Hindlimb muscle (tissue), 1 donor: ENCODE data around the gene SLC2A10. TPM values are rescaled to one million over a fixed set of nuclear protein-coding genes. Genes with fewer than 3 reads are reported as not detected.

ENCODE experiments used
- DNase-seq: peaks from one replicate; pipeline ENCODE4 v3.0.0-alpha.2; 2013
- polyA plus RNA-seq: library from polyadenylated mRNA; unstranded; fragments of 120-200 nt; gene quantifications from one replicate; pipeline ENCODE4 v1.2.1, GENCODE V29; 2013; ENCODE audit not compliant: insufficient read length

The SLC2A10 gene
- polyA plus RNA-seq, 1 donor, result 16.6 TPM

DNA sequence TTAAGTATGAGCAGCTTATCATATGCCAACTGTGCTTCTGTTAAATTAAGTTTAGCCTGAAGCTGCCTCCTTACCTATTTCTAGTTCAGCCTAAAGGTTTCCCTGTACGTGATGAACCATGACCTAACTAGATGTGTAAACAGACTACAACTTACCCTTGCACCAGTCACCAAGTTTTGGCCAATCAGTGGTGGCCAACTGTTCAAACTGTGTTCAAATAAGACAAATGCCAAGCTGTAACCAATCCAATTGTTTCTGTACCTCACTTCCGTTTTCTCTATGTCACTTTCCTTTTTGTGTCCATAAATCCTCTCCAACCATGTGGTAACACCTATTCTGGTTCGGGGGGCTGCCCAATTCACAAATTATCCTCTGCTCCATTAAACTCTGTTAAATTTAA lies 6.0 kb upstream of the SLC2A10 start:
- DNase-seq, result no peak

DNA sequence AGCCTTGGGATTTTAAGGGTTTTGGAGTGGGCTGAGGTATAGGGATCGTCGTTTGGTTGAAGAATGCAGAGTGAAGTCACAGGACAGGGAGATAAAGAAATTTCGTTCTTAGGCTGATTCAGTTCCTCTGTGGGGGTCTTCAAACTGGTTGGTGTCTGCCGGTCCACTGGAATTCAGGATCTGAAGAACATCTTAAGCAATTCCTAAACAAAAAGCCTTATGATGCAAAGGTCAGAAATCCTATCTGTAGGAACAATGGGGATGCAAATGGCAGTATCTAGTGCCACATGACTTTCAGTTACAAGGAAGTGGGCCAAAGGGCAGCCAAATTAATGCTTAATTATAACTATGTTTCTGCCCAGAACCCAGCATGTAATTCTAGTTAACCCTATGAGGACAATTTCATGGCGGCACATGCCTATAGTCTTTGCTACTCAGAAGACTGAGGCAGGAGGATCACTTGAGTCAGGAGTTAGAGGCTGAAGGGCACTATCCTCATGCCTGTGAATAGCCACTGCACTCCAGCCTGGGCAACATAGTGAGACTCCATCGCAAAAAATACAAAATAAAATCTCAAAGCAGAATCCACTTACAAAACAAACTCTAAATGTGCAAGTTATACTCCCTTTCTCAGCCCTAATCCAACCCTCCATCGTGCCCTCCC lies 4.6 kb upstream of the SLC2A10 start:
- no peak for DNase-seq

GRCh38 chr20:46705378-46705729 lies 4.1 kb upstream of the SLC2A10 start:
- DNase-seq, result no peak

- DNase-seq, result no peak
These were observed 3.2 kb upstream of the SLC2A10 start for GRCh38 chr20:46706242-46706641.

DNA sequence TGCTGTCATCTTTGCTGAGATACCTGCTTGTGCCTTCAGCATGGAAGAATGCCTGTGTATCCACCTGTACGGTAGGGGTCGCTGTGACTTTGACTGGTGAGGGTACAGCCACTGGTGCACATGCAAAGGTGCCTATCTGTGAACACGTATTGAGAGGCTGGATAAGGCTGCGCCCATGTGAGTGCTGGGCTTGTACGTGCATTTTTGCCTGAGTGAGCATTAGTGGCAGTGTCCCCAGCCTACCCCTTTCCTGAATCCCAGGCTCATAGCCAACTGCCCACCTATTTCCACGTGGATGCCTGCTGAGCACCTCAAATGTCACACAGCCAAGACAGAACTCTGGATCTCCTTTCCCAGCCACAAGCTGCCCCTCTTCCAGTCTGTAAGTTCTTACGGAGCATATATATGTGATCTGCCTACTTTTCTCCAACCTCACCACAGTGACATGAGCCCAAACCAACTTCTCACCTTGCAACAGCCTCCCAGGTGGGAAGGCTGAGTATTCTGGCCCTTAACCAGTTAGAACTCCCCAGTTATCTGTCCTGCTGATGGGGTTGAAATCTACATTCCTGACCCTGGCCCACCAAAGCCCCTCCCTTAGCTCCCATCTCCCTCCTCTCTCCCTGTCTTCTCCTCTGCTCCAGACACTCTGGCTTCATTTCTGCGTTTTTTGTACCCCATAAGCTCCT lies 1.1 kb upstream of the SLC2A10 start:
- no peak for DNase-seq

DNA sequence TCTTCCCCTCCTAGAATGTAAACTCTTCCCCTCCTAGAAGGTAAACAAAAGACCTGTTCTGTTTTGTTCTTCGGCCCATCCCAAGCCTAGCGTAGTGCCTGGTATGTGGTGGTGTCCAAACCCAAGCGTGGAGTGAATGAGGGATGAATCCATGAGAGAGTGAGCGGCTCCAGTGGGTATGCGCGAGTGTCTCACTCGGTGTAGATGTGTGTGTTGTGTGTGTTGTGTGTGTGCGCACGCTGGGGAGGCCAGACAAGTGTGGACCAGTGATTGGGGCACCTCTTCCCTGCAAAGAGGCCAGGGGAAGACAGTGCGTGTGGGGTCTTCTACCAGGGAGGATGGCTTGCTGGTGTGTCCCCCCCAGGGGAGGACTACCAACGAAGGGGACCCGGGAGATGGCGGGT lies 392 bp upstream of the SLC2A10 start:
- no peak for DNase-seq

- DNase-seq, result no peak
These were observed 884 bp downstream of the SLC2A10 start for GRCh38 chr20:46710153-46710913.

DNA sequence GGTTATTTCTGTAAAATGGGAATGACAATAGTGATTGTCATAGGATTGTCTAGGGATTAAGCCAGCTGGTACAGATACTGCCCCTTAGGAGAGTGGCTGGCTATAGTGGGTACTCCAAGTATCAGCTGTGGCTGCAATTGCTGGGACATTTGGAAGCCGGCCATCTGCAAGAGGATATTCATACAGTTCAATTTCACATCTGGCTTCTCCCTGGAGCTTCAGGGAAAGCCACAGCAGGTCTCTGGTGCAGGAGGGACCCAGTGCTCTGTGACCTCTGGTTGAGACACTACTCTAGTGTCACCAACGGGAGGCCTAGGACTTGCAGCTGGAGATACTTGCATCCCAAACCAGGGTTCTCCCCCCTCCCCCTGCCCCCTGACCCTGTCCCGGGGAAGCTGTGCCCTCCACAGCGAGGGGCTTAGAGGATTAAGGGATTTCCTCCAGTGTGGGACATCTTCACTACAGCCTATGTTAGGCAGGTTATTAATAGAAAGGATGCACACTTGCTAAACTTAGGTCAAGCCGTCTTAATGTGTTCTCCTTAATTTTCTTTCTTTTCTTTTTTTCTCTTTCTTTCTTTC lies 2.7 kb downstream of the SLC2A10 start:
- DNase-seq, result no peak

- DNase-seq, result no peak
These were observed 4.7 kb downstream of the SLC2A10 start for GRCh38 chr20:46713957-46714834.

- no peak for DNase-seq
These were observed 5.9 kb downstream of the SLC2A10 start for GRCh38 chr20:46715292-46715756.

- DNase-seq, result no peak
These were observed 8.5 kb downstream of the SLC2A10 start for GRCh38 chr20:46717818-46718541.

- no peak for DNase-seq
These were observed 10.6 kb downstream of the SLC2A10 start for GRCh38 chr20:46720019-46720418.

DNA sequence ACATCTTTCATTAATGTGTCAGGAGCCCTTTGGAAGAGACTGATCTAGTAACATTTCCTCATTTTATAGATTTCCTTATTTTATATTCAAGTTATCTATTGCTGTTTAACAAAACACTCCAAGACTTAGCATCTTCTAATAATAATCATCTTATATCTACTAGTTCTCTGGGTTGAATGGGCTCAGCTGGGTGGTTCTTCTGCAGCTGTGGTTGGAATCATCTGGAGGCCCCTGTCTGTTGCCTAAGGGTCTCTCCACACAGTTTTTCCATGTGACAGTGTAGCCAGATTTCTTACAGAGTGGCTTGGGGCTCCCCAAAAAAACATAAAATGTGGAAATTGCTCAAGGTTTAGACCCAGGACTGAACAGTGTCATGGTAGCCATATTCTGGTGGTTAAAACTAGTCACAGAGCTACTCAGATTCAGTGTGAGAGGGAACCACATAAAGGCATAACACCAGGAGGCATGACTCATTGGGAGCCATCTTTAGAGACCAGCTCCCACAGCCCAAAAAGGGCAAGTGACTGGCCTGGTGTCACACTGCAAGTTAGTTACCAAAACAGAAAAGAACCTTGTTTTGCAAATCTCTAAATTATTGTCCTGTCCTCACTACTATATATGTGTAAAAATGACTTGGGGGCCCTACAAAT lies 11.5 kb downstream of the SLC2A10 start:
- no peak for DNase-seq

DNA sequence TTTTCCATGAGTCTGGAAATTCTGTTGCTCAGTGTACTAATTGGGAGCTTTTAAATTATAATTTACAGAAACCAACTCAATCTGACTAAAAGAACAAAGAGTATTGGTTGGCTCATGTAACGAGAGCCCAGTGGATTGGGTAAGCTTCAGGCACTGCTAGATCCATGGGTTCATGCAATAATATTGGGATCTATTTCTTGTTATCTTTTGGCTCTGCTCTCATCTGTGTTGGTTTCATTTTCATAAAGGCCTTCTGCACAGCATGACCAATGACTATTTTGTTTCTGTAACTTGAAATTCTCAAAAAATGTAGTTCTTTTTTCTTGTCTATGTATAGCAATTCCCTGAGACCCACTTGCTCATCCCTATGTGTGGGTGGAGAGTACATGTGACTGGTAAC lies 12.0 kb downstream of the SLC2A10 start:
- no peak for DNase-seq

DNA sequence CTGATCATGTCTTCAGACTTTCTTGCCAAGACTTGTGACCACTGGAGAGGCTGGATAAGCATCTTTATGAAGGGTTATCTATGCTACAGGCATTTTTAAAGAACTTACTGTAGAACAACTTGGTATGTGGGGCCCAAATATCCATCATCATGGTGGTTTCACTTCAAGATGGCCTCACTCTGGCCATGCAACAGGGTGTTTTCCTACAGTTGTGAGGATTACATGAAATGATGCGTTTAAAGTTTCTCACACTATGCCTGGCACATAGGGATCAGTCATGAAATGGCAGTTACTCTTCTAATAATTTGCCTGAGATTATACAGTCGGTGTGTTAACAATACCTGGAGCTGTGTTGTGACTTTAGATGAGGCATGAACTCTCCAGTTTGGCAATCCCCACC lies 13.0 kb downstream of the SLC2A10 start:
- no peak for DNase-seq

DNA sequence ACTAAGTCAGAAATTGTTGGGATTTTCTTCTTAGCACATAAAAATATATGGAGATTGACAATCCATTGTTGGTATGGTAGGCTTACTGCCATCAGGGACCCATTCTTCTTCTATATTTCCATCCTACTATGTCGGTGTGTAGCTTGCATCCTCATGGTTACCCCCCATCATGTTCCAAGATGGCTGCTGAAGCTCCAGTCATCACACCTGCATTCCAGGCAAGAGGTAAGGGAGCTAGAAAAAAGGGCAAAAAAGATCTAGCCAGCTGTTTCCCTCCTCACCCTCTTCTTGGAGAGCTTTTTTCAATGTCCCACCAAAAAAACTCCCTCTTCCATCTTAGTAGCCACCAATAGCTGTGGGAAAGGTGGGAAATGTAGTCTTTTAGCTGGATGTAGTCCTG lies 13.6 kb downstream of the SLC2A10 start:
- no peak for DNase-seq

GRCh38 chr20:46724343-46724959 lies 15.0 kb downstream of the SLC2A10 start:
- no peak for DNase-seq

DNA sequence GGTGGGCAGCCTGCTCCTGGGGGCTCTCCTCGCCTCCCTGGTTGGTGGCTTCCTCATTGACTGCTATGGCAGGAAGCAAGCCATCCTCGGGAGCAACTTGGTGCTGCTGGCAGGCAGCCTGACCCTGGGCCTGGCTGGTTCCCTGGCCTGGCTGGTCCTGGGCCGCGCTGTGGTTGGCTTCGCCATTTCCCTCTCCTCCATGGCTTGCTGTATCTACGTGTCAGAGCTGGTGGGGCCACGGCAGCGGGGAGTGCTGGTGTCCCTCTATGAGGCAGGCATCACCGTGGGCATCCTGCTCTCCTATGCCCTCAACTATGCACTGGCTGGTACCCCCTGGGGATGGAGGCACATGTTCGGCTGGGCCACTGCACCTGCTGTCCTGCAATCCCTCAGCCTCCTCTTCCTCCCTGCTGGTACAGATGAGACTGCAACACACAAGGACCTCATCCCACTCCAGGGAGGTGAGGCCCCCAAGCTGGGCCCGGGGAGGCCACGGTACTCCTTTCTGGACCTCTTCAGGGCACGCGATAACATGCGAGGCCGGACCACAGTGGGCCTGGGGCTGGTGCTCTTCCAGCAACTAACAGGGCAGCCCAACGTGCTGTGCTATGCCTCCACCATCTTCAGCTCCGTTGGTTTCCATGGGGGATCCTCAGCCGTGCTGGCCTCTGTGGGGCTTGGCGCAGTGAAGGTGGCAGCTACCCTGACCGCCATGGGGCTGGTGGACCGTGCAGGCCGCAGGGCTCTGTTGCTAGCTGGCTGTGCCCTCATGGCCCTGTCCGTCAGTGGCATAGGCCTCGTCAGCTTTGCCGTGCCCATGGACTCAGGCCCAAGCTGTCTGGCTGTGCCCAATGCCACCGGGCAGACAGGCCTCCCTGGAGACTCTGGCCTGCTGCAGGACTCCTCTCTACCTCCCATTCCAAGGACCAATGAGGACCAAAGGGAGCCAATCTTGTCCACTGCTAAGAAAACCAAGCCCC lies 16.0 kb downstream of the SLC2A10 start:
- DNase-seq, result no peak

GRCh38 chr20:46731770-46732169 lies 22.3 kb downstream of the SLC2A10 start:
- no peak for DNase-seq
